Fibroblast of gingiva (primary cell): Measurements from ENCODE around the gene CASK.
"Not testable (repeated sequence)": the region's sequence is repeated elsewhere in the genome, so short reads cannot be mapped to it uniquely, and the experiment has no call there.

Experiments
- DNase-seq: peaks from one replicate; pipeline ENCODE4 v3.0.0-alpha.2; 2011; ENCODE audit warnings: low read depth

CASK gene

GRCh38 chrX:41693024-41693423 is 230.3 kb downstream of the CASK start:
- no peak for DNase-seq

- DNase-seq: peak; percentile 72
Measured at GRCh38 chrX:41692162-41692749, 231.1 kb downstream of the CASK start.

- DNase-seq: peak; percentile 47
Measured at GRCh38 chrX:41689711-41690110, 233.6 kb downstream of the CASK start.

GRCh38 chrX:41688835-41689234 is 234.5 kb downstream of the CASK start, which contains the start of gene GPR34:
TSS of gene GPR34 (plus strand) at chrX:41688973. CDS start at chrX:41695634, 6,661 bp downstream.
- no peak for DNase-seq

GRCh38 chrX:41688156-41688555 is 235.2 kb downstream of the CASK start:
- no peak for DNase-seq

- DNase-seq: no peak
Measured at GRCh38 chrX:41686788-41687187, 236.6 kb downstream of the CASK start.

GRCh38 chrX:41684940-41685339 is 238.4 kb downstream of the CASK start:
- no peak for DNase-seq

GRCh38 chrX:41684138-41684537 is 239.2 kb downstream of the CASK start:
- peak; percentile 20 for DNase-seq

- DNase-seq: peak; percentile 50
Measured at GRCh38 chrX:41677183-41678060, 245.9 kb downstream of the CASK start.

- not testable (repeated sequence) for DNase-seq
Measured at GRCh38 chrX:41676361-41676760, 247.0 kb downstream of the CASK start.

GRCh38 chrX:41672643-41673042 is 250.7 kb downstream of the CASK start:
- no peak for DNase-seq

- DNase-seq: no peak
Measured at GRCh38 chrX:41671082-41671481, 252.3 kb downstream of the CASK start.

GRCh38 chrX:41670112-41670511 is 253.2 kb downstream of the CASK start:
- no peak for DNase-seq

- no peak for DNase-seq
Measured at GRCh38 chrX:41667631-41668030, 255.7 kb downstream of the CASK start.

- peak; percentile 36 for DNase-seq
Measured at GRCh38 chrX:41666251-41666650, 257.1 kb downstream of the CASK start.

- no peak for DNase-seq
Measured at GRCh38 chrX:41665686-41666085, 257.7 kb downstream of the CASK start.

- peak; percentile 1 for DNase-seq
Measured at GRCh38 chrX:41664908-41665307, 258.4 kb downstream of the CASK start.

GRCh38 chrX:41664375-41664901 is 258.9 kb downstream of the CASK start:
- no peak for DNase-seq

GRCh38 chrX:41661366-41662095 is 261.8 kb downstream of the CASK start:
- peak; percentile 1 for DNase-seq

- no peak for DNase-seq
Measured at GRCh38 chrX:41655631-41656030, 267.7 kb downstream of the CASK start.

GRCh38 chrX:41655101-41655500 is 268.3 kb downstream of the CASK start:
- DNase-seq: no peak

- no peak for DNase-seq
Measured at GRCh38 chrX:41653125-41653524, 270.2 kb downstream of the CASK start.
